Measurements from ENCODE around the gene CES3. TPM values are rescaled to one million over a fixed set of nuclear protein-coding genes. Genes with fewer than 3 reads are reported as not detected.
"Not testable (repeated sequence)": the region's sequence is repeated elsewhere in the genome, so short reads cannot be mapped to it uniquely, and the experiment has no call there.

CES3 gene
- total RNA-seq, 1 experiment from 2014 or later, result 1.9 TPM

GRCh38 chr16:66936889-66937554, 24.0 kb upstream of the CES3 start:
- Histone ChIP-seq H3K4me3 (no peak overlapping the region), H3K36me3 (no peaks in the 10 kb centered on the region; the same call in none of the 2 replicates)
- no peak for DNase-seq

DNA sequence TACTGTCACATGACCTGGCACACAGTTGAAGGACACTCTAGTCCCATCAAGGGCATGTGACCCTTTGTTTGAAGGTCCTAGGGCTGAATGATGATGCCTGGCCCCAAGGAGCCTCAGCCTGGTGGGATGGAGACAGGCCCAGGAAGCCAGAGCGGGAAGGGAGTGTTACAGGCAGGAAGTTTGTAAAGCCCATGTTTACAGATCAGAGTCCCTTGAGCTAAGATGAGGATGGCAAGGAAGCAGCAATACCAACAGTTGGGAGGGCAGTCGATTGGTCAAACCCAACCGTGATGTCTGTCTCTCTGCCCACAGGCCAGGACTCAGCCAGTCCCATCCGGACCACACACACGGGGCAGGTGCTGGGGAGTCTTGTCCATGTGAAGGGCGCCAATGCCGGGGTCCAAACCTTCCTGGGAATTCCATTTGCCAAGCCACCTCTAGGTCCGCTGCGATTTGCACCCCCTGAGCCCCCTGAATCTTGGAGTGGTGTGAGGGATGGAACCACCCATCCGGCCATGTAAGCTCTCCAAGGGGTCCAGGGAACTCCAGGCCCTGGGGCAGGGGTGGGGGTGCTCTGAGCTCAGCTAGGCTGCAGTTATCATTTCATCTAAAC, 23.2 kb upstream of the CES3 start:
- no peaks in the 10 kb centered on the region for H3K27me3 ChIP-seq
- H3K4me3 ChIP-seq, result no peak overlapping the region
- H3K9me3 ChIP-seq, result no peaks in the 10 kb centered on the region
- no peaks in the 10 kb centered on the region; the same call in none of the 2 replicates for H3K36me3 ChIP-seq
- no peak for DNase-seq

More at GRCh38 chr16:66936889-66937554, 24.0 kb upstream of the CES3 start:
- no peaks in the 10 kb centered on the region for H3K27me3 ChIP-seq
- no peaks in the 10 kb centered on the region for H3K9me3 ChIP-seq

- DNase-seq, result no peak
- H3K9me3 ChIP-seq, result no peaks in the 10 kb centered on the region
- no peaks in the 10 kb centered on the region; the same call in none of the 2 replicates for H3K36me3 ChIP-seq
Observed at GRCh38 chr16:66939366-66939765, 21.7 kb upstream of the CES3 start.

DNA sequence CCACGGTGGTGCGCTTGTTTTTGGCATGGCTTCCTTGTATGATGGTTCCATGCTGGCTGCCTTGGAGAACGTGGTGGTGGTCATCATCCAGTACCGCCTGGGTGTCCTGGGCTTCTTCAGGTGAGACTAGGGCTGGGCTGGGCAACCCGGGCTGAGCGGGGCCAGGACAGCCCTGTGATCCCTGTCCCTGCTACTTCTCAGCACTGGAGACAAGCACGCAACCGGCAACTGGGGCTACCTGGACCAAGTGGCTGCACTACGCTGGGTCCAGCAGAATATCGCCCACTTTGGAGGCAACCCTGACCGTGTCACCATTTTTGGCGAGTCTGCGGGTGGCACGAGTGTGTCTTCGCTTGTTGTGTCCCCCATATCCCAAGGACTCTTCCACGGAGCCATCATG, 20.8 kb upstream of the CES3 start:
- Histone ChIP-seq H3K9me3 (no peaks in the 10 kb centered on the region), H3K4me3 (no peak overlapping the region), H3K27me3 (no peaks in the 10 kb centered on the region), H3K36me3 (no peaks in the 10 kb centered on the region; the same call in none of the 2 replicates)
- DNase-seq, result no peak

More at GRCh38 chr16:66939366-66939765, 21.7 kb upstream of the CES3 start:
- no peaks in the 10 kb centered on the region for H3K27me3 ChIP-seq
- no peak overlapping the region for H3K4me3 ChIP-seq

- H3K9me3 ChIP-seq, result no peaks in the 10 kb centered on the region
- no peaks in the 10 kb centered on the region; the same call in 1 of the 2 replicates for H3K36me3 ChIP-seq
- H3K27me3 ChIP-seq, result no peaks in the 10 kb centered on the region
- DNase-seq, result no peak
- no peak overlapping the region for H3K4me3 ChIP-seq
Observed at GRCh38 chr16:66942981-66943380, 18.1 kb upstream of the CES3 start.

GRCh38 chr16:66943426-66944053, 17.5 kb upstream of the CES3 start:
- DNase-seq, result no peak
- Histone ChIP-seq H3K36me3 (no peaks in the 10 kb centered on the region; the same call in 1 of the 2 replicates), H3K9me3 (no peaks in the 10 kb centered on the region), H3K27me3 (no peaks in the 10 kb centered on the region), H3K4me3 (no peak overlapping the region)

- Histone ChIP-seq H3K9me3 (no peaks in the 10 kb centered on the region), H3K4me3 (no peak overlapping the region), H3K36me3 (no peaks in the 10 kb centered on the region; the same call in 1 of the 2 replicates), H3K27me3 (no peaks in the 10 kb centered on the region)
- DNase-seq, result no peak
Observed at GRCh38 chr16:66944054-66944441, 17.0 kb upstream of the CES3 start.

DNA sequence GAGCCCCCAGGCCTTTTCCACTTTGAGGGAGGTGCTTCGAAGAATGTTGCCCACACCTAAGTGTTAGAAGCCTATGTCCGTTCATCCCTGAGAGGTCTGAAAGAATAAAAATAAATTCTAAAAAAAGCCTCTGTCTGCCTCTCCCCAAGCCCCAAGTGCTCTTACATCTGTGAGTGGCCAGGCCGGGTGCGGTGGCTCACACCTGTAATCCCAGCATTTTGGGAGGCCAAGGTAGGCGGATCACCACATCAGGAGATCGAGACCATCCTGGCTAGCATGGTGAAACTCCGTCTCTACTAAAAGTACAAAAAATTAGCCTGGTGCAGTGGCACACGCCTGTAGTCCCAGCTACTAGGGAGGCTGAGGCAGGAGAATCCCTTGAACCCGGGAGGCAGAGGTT, 16.1 kb upstream of the CES3 start:
- H3K9me3 ChIP-seq, H3K36me3 ChIP-seq, H3K27me3 ChIP-seq, H3K4me3 ChIP-seq, DNase-seq: not testable (repeated sequence)

DNA sequence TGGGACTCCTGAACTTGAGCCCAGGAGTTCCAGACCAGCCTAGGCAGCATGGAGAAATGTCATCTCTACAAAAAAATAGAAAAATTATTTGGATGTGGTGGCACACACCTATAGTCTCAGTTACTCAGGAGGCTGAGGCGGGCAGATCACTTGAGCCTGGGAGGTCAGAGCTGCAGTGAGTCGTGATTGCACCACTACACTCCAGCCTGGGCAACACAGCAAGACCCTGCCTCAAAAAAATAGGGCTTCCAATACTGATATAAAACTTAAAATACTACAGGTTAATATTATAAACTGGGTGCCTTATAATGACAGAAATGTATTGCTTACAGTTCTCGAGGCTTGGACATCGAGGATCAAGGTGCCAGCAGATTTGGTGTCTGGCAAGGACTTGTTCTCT, 15.1 kb upstream of the CES3 start:
- H3K27me3 ChIP-seq, result no peaks in the 10 kb centered on the region
- no peak for DNase-seq

DNA sequence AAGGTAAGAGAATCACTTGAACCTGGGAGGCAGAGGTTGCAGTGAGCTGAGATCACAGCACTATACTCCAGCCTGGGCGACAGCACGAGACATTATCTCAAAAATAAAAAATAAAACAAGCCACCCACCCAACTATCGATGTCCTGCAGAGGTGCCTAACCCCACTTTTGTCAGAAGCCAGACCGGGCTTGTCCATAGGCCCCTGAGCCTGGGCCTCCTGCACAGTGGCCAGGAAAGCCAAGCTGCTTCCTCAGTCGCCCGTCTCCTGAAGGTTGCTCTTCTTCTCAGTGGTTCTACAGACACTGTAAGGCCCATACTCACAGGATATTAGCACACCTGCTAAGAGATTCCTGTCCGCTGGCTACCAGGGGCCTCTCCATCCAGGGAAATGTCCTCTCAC, 14.5 kb upstream of the CES3 start:
- no peak for DNase-seq
- Histone ChIP-seq H3K9me3 (no peaks in the 10 kb centered on the region), H3K27me3 (no peaks in the 10 kb centered on the region)

More for the DNA sequence above, 15.1 kb upstream of the CES3 start:
- H3K9me3 ChIP-seq, result no peaks in the 10 kb centered on the region
- H3K4me3 ChIP-seq, result no peak overlapping the region
- no peaks in the 10 kb centered on the region for H3K36me3 ChIP-seq

GRCh38 chr16:66946974-66947301, 14.1 kb upstream of the CES3 start:
- Histone ChIP-seq H3K9me3 (no peaks in the 10 kb centered on the region), H3K4me3 (no peak overlapping the region), H3K36me3 (no peaks in the 10 kb centered on the region), H3K27me3 (no peaks in the 10 kb centered on the region)
- no peak for DNase-seq

More for the DNA sequence above, 14.5 kb upstream of the CES3 start:
- Histone ChIP-seq H3K36me3 (no peaks in the 10 kb centered on the region), H3K4me3 (no peak overlapping the region)

- H3K36me3 ChIP-seq, result no peaks in the 10 kb centered on the region
- no peaks in the 10 kb centered on the region for H3K9me3 ChIP-seq
- H3K27me3 ChIP-seq, result no peaks in the 10 kb centered on the region
- peak overlapping the region; percentile 38 for H3K4me3 ChIP-seq
- DNase-seq, result peak; percentile 51
Observed at GRCh38 chr16:66947302-66948065, 13.6 kb upstream of the CES3 start.

DNA sequence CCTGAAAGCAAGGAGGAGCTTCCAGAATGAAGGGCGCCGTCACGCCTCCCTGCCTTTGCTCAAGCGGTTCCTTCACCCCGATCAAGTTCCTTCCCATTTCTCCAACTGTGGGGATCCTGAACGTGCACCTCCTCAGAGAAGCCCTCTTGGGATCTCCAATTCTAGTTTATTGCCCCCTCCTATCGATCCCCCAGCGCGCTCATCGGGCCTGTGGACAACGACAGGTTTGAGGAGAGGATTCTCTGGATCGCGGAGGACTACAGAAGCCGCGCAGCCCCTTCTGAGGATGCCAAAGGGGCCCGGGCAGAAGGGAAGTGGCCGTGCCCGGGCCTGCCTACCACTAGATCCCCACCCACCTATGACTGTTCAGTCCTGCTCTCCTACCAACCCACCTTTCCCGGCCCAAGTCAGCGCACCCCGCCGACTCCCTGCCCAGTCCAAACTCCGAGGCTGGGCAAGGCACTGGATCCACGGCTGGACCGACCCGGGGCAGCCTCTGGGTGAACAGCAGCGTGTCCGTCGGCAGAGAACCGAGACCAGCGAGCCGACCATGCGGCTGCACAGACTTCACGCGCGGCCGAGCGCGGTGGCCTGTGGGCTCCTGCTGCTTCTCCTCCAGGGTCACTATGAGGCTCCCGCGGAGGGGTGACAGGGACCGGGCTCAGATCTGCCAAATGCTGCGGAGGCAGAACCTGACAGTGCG, 12.8 kb upstream of the CES3 start:
- Histone ChIP-seq H3K9me3 (no peaks in the 10 kb centered on the region), H3K27me3 (no peaks in the 10 kb centered on the region), H3K4me3 (peak overlapping the region; percentile 38), H3K36me3 (no peaks in the 10 kb centered on the region)
- DNase-seq, result no peak

GRCh38 chr16:66948837-66949225, 12.2 kb upstream of the CES3 start:
- H3K36me3 ChIP-seq, result no peaks in the 10 kb centered on the region
- H3K27me3 ChIP-seq, result no peaks in the 10 kb centered on the region
- H3K4me3 ChIP-seq, result no peak overlapping the region
- DNase-seq, result no peak
- H3K9me3 ChIP-seq, result no peaks in the 10 kb centered on the region

GRCh38 chr16:66949472-66949871, 11.6 kb upstream of the CES3 start:
- no peaks in the 10 kb centered on the region for H3K9me3 ChIP-seq
- no peak overlapping the region for H3K4me3 ChIP-seq
- no peaks in the 10 kb centered on the region for H3K27me3 ChIP-seq
- no peaks in the 10 kb centered on the region for H3K36me3 ChIP-seq
- DNase-seq, result no peak

DNA sequence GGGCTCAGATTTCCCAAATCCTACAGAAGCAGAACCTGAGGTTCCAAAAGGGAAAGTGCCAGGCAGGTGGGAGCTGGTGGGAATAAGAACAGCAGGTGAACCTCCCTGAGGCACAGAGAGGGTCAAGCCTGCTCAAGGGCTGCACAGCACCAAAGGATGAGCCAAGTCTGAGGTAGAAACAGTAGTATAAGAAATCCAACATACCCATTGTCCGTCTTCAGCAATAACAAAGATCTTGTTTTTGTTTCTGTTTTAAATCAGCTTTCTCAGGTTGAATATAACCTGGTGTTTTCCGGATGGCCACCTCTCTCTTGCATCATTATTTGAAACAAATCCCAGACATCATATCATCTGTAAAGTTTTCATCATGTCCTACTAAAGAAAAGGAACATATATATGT, 10.6 kb upstream of the CES3 start:
- no peaks in the 10 kb centered on the region for H3K36me3 ChIP-seq
- DNase-seq, result no peak
- H3K9me3 ChIP-seq, result no peaks in the 10 kb centered on the region
- no peak overlapping the region for H3K4me3 ChIP-seq
- H3K27me3 ChIP-seq, result no peaks in the 10 kb centered on the region

Measured in MG63 (cell line).